Trophoblast cell (in vitro differentiated cells and primary cell): ENCODE data around the gene HPS5.
A peak's percentile ranks its signal among the peaks of the same experiment; 100 is the strongest.
"Not testable (repeated sequence)": the region's sequence is repeated elsewhere in the genome, so short reads cannot be mapped to it uniquely, and the experiment has no call there.

Source experiments
- DNase-seq, 2 donors: peaks; one replicate each; pipeline ENCODE4 v3.0.0-alpha.2; 2016
- H2AFZ ChIP-seq: 2 replicates; pipeline ENCODE4 v1.6.1; 2013; ENCODE audit warnings: low read length, moderate library complexity, mild to moderate bottlenecking; ENCODE audit not compliant: insufficient read depth, poor library complexity
- H2AK5ac ChIP-seq: 2 replicates; pipeline ENCODE4 v1.6.1; 2013; ENCODE audit warnings: mild to moderate bottlenecking, low read length
- H2BK120ac ChIP-seq: 2 replicates; pipeline ENCODE4 v1.6.1; 2013; ENCODE audit warnings: low read length, mild to moderate bottlenecking, moderate library complexity; ENCODE audit not compliant: insufficient read depth, poor library complexity
- H2BK12ac ChIP-seq: 2 replicates; pipeline ENCODE4 v1.6.1; 2013; ENCODE audit warnings: mild to moderate bottlenecking, low read length, moderate library complexity
- H2BK5ac ChIP-seq: 2 replicates; pipeline ENCODE4 v1.6.1; 2013; ENCODE audit warnings: low read length, low read depth, moderate library complexity, mild to moderate bottlenecking; ENCODE audit not compliant: poor library complexity
- H3K14ac ChIP-seq: 2 replicates; pipeline ENCODE4 v1.6.1; 2013; ENCODE audit warnings: mild to moderate bottlenecking, low read length
- H3K18ac ChIP-seq: 2 replicates; pipeline ENCODE4 v1.6.1; 2013; ENCODE audit warnings: mild to moderate bottlenecking, low read length
- H3K23ac ChIP-seq: 2 replicates; pipeline ENCODE4 v1.6.1; 2013; ENCODE audit warnings: low read length
- H3K27ac ChIP-seq: 2 replicates; pipeline ENCODE4 v1.5.1; 2013; ENCODE audit warnings: low read depth, mild to moderate bottlenecking, inconsistent platforms, low read length, moderate library complexity
- H3K27me3 ChIP-seq: 2 replicates; pipeline ENCODE4 v1.6.1; 2013; ENCODE audit warnings: inconsistent platforms, mild to moderate bottlenecking, low read length, moderate library complexity; ENCODE audit not compliant: insufficient read depth
- H3K36me3 ChIP-seq, 2 experiments: 1 replicate in 1 of 2; 2 replicates in 1 of 2; pipeline ENCODE4 v1.6.1; 2013; ENCODE audit warnings: low read length in 2 of 2, mild to moderate bottlenecking in 2 of 2, moderate library complexity in 1 of 2; ENCODE audit not compliant: insufficient read depth in 2 of 2, control insufficient read depth in 1 of 2
- H3K4ac ChIP-seq: 2 replicates; pipeline ENCODE4 v1.6.1; 2013; ENCODE audit warnings: low read depth, mild to moderate bottlenecking, low read length, moderate library complexity
- H3K4me1 ChIP-seq, 2 experiments: 1 replicate in 1 of 2; 2 replicates in 1 of 2; pipeline ENCODE4 v1.6.1; 2013; ENCODE audit warnings: low read length in 2 of 2, mild to moderate bottlenecking in 2 of 2, moderate library complexity in 1 of 2; ENCODE audit not compliant: insufficient read depth in 2 of 2, control insufficient read depth in 1 of 2
- H3K4me2 ChIP-seq: 2 replicates; pipeline ENCODE4 v1.6.1; 2013; ENCODE audit warnings: inconsistent platforms, mild to moderate bottlenecking, low read length, moderate library complexity
- H3K4me3 ChIP-seq: 2 replicates; pipeline ENCODE4 v1.5.1; 2013; ENCODE audit warnings: mild to moderate bottlenecking, low read depth, low read length, inconsistent platforms
- H3K79me1 ChIP-seq: one replicate; pipeline ENCODE4 v1.6.1; 2013; ENCODE audit warnings: low read length
- H3K79me2 ChIP-seq: 2 replicates; pipeline ENCODE4 v1.6.1; 2013; ENCODE audit warnings: low read length, mild to moderate bottlenecking; ENCODE audit not compliant: control insufficient read depth, insufficient read depth, poor library complexity
- H3K9ac ChIP-seq: 2 replicates; pipeline ENCODE4 v1.6.1; 2013; ENCODE audit warnings: mild to moderate bottlenecking, low read length
- H3K9me3 ChIP-seq: 2 replicates; pipeline ENCODE4 v1.6.1; 2013; ENCODE audit warnings: low read depth, mild to moderate bottlenecking, control low read depth, inconsistent platforms, low read length; ENCODE audit not compliant: insufficient read depth
- H4K12ac ChIP-seq: 2 replicates; pipeline ENCODE4 v1.6.1; 2013; ENCODE audit warnings: low read depth, mild to moderate bottlenecking, low read length, moderate library complexity
- H4K8ac ChIP-seq: 2 replicates; pipeline ENCODE4 v1.6.1; 2013; ENCODE audit warnings: low read depth, mild to moderate bottlenecking, low read length, moderate library complexity
- H4K91ac ChIP-seq: one replicate; pipeline ENCODE4 v1.6.1; 2013; ENCODE audit warnings: low read depth, mild to moderate bottlenecking, low read length, moderate library complexity
- WGBS: extraction: QIAGEN DNeasy Blood & Tissue Kit; methylation state at CpG from one replicate; pipeline ENCODE4 v1.1.7; 2013; ENCODE audit warnings: missing lambda C conversion rate; ENCODE audit not compliant: insufficient read length, insufficient coverage; ENCODE audit errors: extremely low coverage; 5-methylcytosine and 5-hydroxymethylcytosine counted together

The HPS5 gene

GRCh38 chr11:18277565-18278271 is 44.2 kb downstream of the HPS5 start:
- Histone ChIP-seq H2AFZ (no peak overlapping the region), H4K12ac (no peak overlapping the region), H2AK5ac (no peak overlapping the region), H4K8ac (no peak overlapping the region), H3K9ac (no peak overlapping the region), H3K9me3 (no peaks in the 10 kb centered on the region), H3K4ac (no peak overlapping the region), H3K23ac (no peak overlapping the region), H3K79me2 (no peaks in the 10 kb centered on the region), H2BK120ac (no peak overlapping the region), H3K4me2 (no peak overlapping the region), H3K4me1 (peaks cover 0 to 3% of the 10 kb centered on the region in 2 experiments), H3K36me3 (peaks cover 6 to 12% of the 10 kb centered on the region in 2 experiments), H3K14ac (no peak overlapping the region), H3K27me3 (no peaks in the 10 kb centered on the region), H3K79me1 (no peaks in the 10 kb centered on the region), H2BK5ac (no peak overlapping the region), H3K18ac (no peak overlapping the region), H2BK12ac (no peak overlapping the region), H3K27ac (no peak overlapping the region), H4K91ac (no peak overlapping the region), H3K4me3 (no peak overlapping the region)
- DNase-seq = peak; percentile 21 to 62
- WGBS = no CpG with 5 or more reads among the region's 5 CpGs

DNA sequence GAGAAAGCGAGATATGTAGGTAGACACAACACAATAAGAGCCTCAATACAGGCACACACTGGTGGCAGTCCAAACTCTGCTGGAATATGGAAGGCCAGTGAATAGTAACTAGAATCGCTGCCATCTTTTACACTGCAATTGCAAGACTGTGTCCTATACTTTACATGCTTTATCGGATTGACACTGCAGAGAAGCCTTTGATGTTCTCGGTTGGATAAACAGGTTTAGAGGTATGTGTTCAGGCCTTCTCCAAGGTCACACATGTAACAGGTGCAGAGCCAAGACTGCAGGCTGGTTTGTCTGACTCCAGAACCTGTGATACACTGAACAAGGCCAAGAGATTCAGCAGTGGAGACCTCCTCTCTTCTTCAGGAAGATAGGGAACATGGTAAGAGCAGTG is 50.7 kb downstream of the HPS5 start:
- peak in 1 of 2 donors; percentile 14 for DNase-seq
- H3K9me3 ChIP-seq = no peaks in the 10 kb centered on the region
- H2BK120ac ChIP-seq = no peak overlapping the region
- no peak overlapping the region for H2AK5ac ChIP-seq
- H3K18ac ChIP-seq = no peak overlapping the region
- WGBS = no CpG with 5 or more reads among the region's 4 CpGs
- no peak overlapping the region for H2AFZ ChIP-seq
- H4K12ac ChIP-seq = no peak overlapping the region
- H3K4ac ChIP-seq = no peak overlapping the region
- H4K8ac ChIP-seq = no peak overlapping the region
- H3K79me1 ChIP-seq = no peaks in the 10 kb centered on the region
- H3K4me1 ChIP-seq = no peaks in the 10 kb centered on the region
- no peak overlapping the region for H3K23ac ChIP-seq
- H3K4me3 ChIP-seq = no peak overlapping the region
- H3K27ac ChIP-seq = no peak overlapping the region
- H2BK12ac ChIP-seq = no peak overlapping the region
- no peak overlapping the region for H4K91ac ChIP-seq
- no peaks in the 10 kb centered on the region for H3K36me3 ChIP-seq
- H3K14ac ChIP-seq = no peak overlapping the region
- no peak overlapping the region for H3K9ac ChIP-seq
- no peaks in the 10 kb centered on the region for H3K27me3 ChIP-seq
- no peak overlapping the region for H2BK5ac ChIP-seq
- H3K4me2 ChIP-seq = no peak overlapping the region
- no peaks in the 10 kb centered on the region for H3K79me2 ChIP-seq

- Histone ChIP-seq H3K27me3 (no peaks in the 10 kb centered on the region), H2BK120ac (no peak overlapping the region), H3K9ac (no peak overlapping the region), H4K8ac (no peak overlapping the region), H3K14ac (no peak overlapping the region), H3K4me1 (peaks cover 0 to 2% of the 10 kb centered on the region in 2 experiments), H3K4me2 (no peak overlapping the region), H3K27ac (no peak overlapping the region), H3K36me3 (no peaks in the 10 kb centered on the region), H3K18ac (no peak overlapping the region), H3K9me3 (no peaks in the 10 kb centered on the region), H4K91ac (no peak overlapping the region), H4K12ac (no peak overlapping the region), H3K79me1 (no peaks in the 10 kb centered on the region), H2BK12ac (no peak overlapping the region), H3K79me2 (no peaks in the 10 kb centered on the region), H3K4me3 (no peak overlapping the region), H3K23ac (no peak overlapping the region), H3K4ac (no peak overlapping the region), H2AK5ac (no peak overlapping the region), H2AFZ (no peak overlapping the region), H2BK5ac (no peak overlapping the region)
- DNase-seq = no peak
- WGBS = no CpG with 5 or more reads among the region's 4 CpGs
Measured at GRCh38 chr11:18270102-18270501, 51.8 kb downstream of the HPS5 start.

GRCh38 chr11:18269252-18269651 is 52.7 kb downstream of the HPS5 start:
- H3K9ac ChIP-seq, H3K14ac ChIP-seq, H2BK120ac ChIP-seq, H4K12ac ChIP-seq, H3K27ac ChIP-seq, H4K91ac ChIP-seq, H3K18ac ChIP-seq, H3K36me3 ChIP-seq, H3K79me1 ChIP-seq, H2AK5ac ChIP-seq, H2AFZ ChIP-seq, H3K4me2 ChIP-seq, H3K27me3 ChIP-seq, DNase-seq, H4K8ac ChIP-seq, H3K4me1 ChIP-seq, H3K23ac ChIP-seq, H3K79me2 ChIP-seq, H3K4me3 ChIP-seq, H3K4ac ChIP-seq, H3K9me3 ChIP-seq, H2BK12ac ChIP-seq, H2BK5ac ChIP-seq: not testable (repeated sequence)
- no CpG with 5 or more reads among the region's 5 CpGs for WGBS
